ENCODE measurements around the gene NUAK1. TPM values are rescaled to one million over a fixed set of nuclear protein-coding genes. Genes with fewer than 3 reads are reported as not detected.

The NUAK1 gene
- total RNA-seq, 1 donor, result 21.7 TPM

- Histone ChIP-seq H3K4me2 (ENCODE audit: insufficient read depth, low read length) (no peak overlapping the region), H2AFZ (ENCODE audit: low read length) (no peak overlapping the region), H3K4me3 (ENCODE audit: insufficient read depth, low read length) (no peak overlapping the region), H4K20me1 (ENCODE audit: insufficient read depth, low read length) (peaks cover 5% of the 10 kb centered on the region), H3K4me1 (ENCODE audit: insufficient read depth, low read length) (peaks cover 10% of the 10 kb centered on the region), H3K79me2 (ENCODE audit: insufficient read depth, low read length) (no peaks in the 10 kb centered on the region), H3K9me3 (ENCODE audit: low read depth, low read length) (no peaks in the 10 kb centered on the region), H3K36me3 (ENCODE audit: insufficient read depth, low read length) (no peaks in the 10 kb centered on the region), H3K27ac (ENCODE audit: low read depth, low read length) (no peak overlapping the region), H3K27me3 (ENCODE audit: insufficient read depth, low read length) (no peaks in the 10 kb centered on the region)
- no peak for DNase-seq (ENCODE audit: insufficient read length, low spot score, missing footprints)
- TF ChIP-seq CTCF (IDR thresholded peaks at IDR 0.05; ENCODE audit: extremely low read depth, low read depth, low read length), result peak; percentile 78
These were observed 10.5 kb upstream of the NUAK1 start for GRCh38 chr12:106149096-106149784.

GRCh38 chr12:106147956-106148355 is 9.2 kb upstream of the NUAK1 start:
- Histone ChIP-seq H3K9me3 (ENCODE audit: low read depth, low read length) (no peaks in the 10 kb centered on the region), H3K4me3 (ENCODE audit: insufficient read depth, low read length) (no peak overlapping the region), H3K36me3 (ENCODE audit: insufficient read depth, low read length) (no peaks in the 10 kb centered on the region), H3K27me3 (ENCODE audit: insufficient read depth, low read length) (no peaks in the 10 kb centered on the region), H3K4me1 (ENCODE audit: insufficient read depth, low read length) (peaks cover 13% of the 10 kb centered on the region), H3K79me2 (ENCODE audit: insufficient read depth, low read length) (no peaks in the 10 kb centered on the region), H2AFZ (ENCODE audit: low read length) (no peak overlapping the region), H3K4me2 (ENCODE audit: insufficient read depth, low read length) (no peak overlapping the region), H3K27ac (ENCODE audit: low read depth, low read length) (no peak overlapping the region), H4K20me1 (ENCODE audit: insufficient read depth, low read length) (peaks cover 10% of the 10 kb centered on the region)
- no peak for TF ChIP-seq CTCF (IDR thresholded peaks at IDR 0.05; ENCODE audit: extremely low read depth, low read depth, low read length)
- no peak for DNase-seq (ENCODE audit: insufficient read length, low spot score, missing footprints)

- Histone ChIP-seq H3K27ac (ENCODE audit: low read depth, low read length) (no peak overlapping the region), H3K36me3 (ENCODE audit: insufficient read depth, low read length) (no peaks in the 10 kb centered on the region), H3K9me3 (ENCODE audit: low read depth, low read length) (no peaks in the 10 kb centered on the region), H2AFZ (ENCODE audit: low read length) (no peak overlapping the region), H3K27me3 (ENCODE audit: insufficient read depth, low read length) (no peaks in the 10 kb centered on the region), H4K20me1 (ENCODE audit: insufficient read depth, low read length) (peaks cover 10% of the 10 kb centered on the region), H3K4me1 (ENCODE audit: insufficient read depth, low read length) (peaks cover 16% of the 10 kb centered on the region), H3K4me2 (ENCODE audit: insufficient read depth, low read length) (no peak overlapping the region), H3K79me2 (ENCODE audit: insufficient read depth, low read length) (peaks cover 6% of the 10 kb centered on the region), H3K4me3 (ENCODE audit: insufficient read depth, low read length) (no peak overlapping the region)
- TF ChIP-seq CTCF (IDR thresholded peaks at IDR 0.05; ENCODE audit: extremely low read depth, low read depth, low read length), result no peak
- no peak for DNase-seq (ENCODE audit: insufficient read length, low spot score, missing footprints)
These were observed 8.2 kb upstream of the NUAK1 start for GRCh38 chr12:106146987-106147386.

- Histone ChIP-seq H3K36me3 (ENCODE audit: insufficient read depth, low read length) (no peaks in the 10 kb centered on the region), H3K27ac (ENCODE audit: low read depth, low read length) (no peak overlapping the region), H3K4me1 (ENCODE audit: insufficient read depth, low read length) (peaks cover 23% of the 10 kb centered on the region), H3K4me2 (ENCODE audit: insufficient read depth, low read length) (no peak overlapping the region), H3K9me3 (ENCODE audit: low read depth, low read length) (no peaks in the 10 kb centered on the region), H2AFZ (ENCODE audit: low read length) (no peak overlapping the region), H3K4me3 (ENCODE audit: insufficient read depth, low read length) (no peak overlapping the region), H4K20me1 (ENCODE audit: insufficient read depth, low read length) (peaks cover 10% of the 10 kb centered on the region), H3K27me3 (ENCODE audit: insufficient read depth, low read length) (no peaks in the 10 kb centered on the region), H3K79me2 (ENCODE audit: insufficient read depth, low read length) (peaks cover 16% of the 10 kb centered on the region)
- TF ChIP-seq CTCF (IDR thresholded peaks at IDR 0.05; ENCODE audit: extremely low read depth, low read depth, low read length), result no peak
- no peak for DNase-seq (ENCODE audit: insufficient read length, low spot score, missing footprints)
These were observed 7.0 kb upstream of the NUAK1 start for GRCh38 chr12:106145539-106146447.

Data from osteoblast (primary cell).